ENCODE measurements around the gene GPR132. TPM values are rescaled to one million over a fixed set of nuclear protein-coding genes. Genes with fewer than 3 reads are reported as not detected.

GPR132 gene
- total RNA-seq = not detected in 2 replicates

GRCh38 chr14:105065280-105066228 lies at the start of gene GPR132:
GPR132 (minus strand) TSS chr14:105065430; CDS start chr14:105055420, 10,010 bp downstream.

GRCh38 chr14:105020815-105021655 lies 44.2 kb downstream of the GPR132 start, which contains the start of gene CDCA4:
CDCA4 (minus strand) TSS chr14:105021083; CDS start chr14:105011929, 9,154 bp downstream.

Other genes starting within 250 kb of the GPR132 start
- gene CEP170B, start 200.2 kb downstream of the GPR132 start, total RNA-seq = 2.9 and 3.7 TPM in 2 replicates
- 0.09 TPM in 1 of 2 replicates, not detected in the other for gene PLD4, start 140.6 kb downstream of the GPR132 start, total RNA-seq
- 4.9 and 12.8 TPM in 2 replicates for gene AHNAK2, start 87.1 kb downstream of the GPR132 start, total RNA-seq
- gene CLBA1, start 79.6 kb downstream of the GPR132 start, total RNA-seq = 4.1 and 5.7 TPM in 2 replicates
- 19.9 and 21.3 TPM in 2 replicates for gene CDCA4, start 44.3 kb downstream of the GPR132 start, total RNA-seq
- gene JAG2, start 103.3 kb upstream of the GPR132 start, total RNA-seq = 26.6 and 37.9 TPM in 2 replicates
- gene NUDT14, start 115.9 kb upstream of the GPR132 start, total RNA-seq = 78.3 and 80.1 TPM in 2 replicates
- 36.4 and 45.5 TPM in 2 replicates for gene BTBD6, start 183.1 kb upstream of the GPR132 start, total RNA-seq
- gene BRF1, start 235.6 kb upstream of the GPR132 start, total RNA-seq = 24.4 and 28.6 TPM in 2 replicates
- gene PACS2, start 249.3 kb upstream of the GPR132 start, total RNA-seq = 37.6 and 37.7 TPM in 2 replicates